H9 (cell line): Measurements from ENCODE around the gene CRABP2. TPM values are rescaled to one million over a fixed set of nuclear protein-coding genes. Genes with fewer than 3 reads are reported as not detected.

Experiments
- DNase-seq: peaks from one replicate; pipeline ENCODE4 v3.0.0-alpha.2; 2017
- H2AFZ ChIP-seq: one replicate; pipeline ENCODE4 v1.6.1; 2013; ENCODE audit warnings: mild to moderate bottlenecking, low read length, control low read depth, moderate library complexity
- H2AK5ac ChIP-seq: 2 replicates; pipeline ENCODE4 v1.6.1; 2013; ENCODE audit warnings: low read length, control low read depth, mixed read lengths; ENCODE audit not compliant: insufficient read length
- H2BK120ac ChIP-seq: one replicate; pipeline ENCODE4 v1.6.1; 2013; ENCODE audit warnings: low read depth, mild to moderate bottlenecking, low read length, control low read depth, inconsistent platforms; ENCODE audit not compliant: poor library complexity, severe bottlenecking
- H2BK12ac ChIP-seq: 2 replicates; pipeline ENCODE4 v1.6.1; 2013; ENCODE audit warnings: low read length, control low read depth, mixed read lengths, low read depth; ENCODE audit not compliant: insufficient read length
- H2BK15ac ChIP-seq: 2 replicates; pipeline ENCODE4 v1.6.1; 2013; ENCODE audit warnings: low read depth, low read length, control low read depth
- H2BK20ac ChIP-seq: one replicate; pipeline ENCODE4 v1.6.1; 2013; ENCODE audit warnings: low read depth, mild to moderate bottlenecking, low read length, control low read depth, inconsistent platforms; ENCODE audit not compliant: poor library complexity, severe bottlenecking
- H2BK5ac ChIP-seq: 2 replicates; pipeline ENCODE4 v1.6.1; 2013; ENCODE audit warnings: low read length, control low read depth, mixed read lengths; ENCODE audit not compliant: insufficient read length
- H3K14ac ChIP-seq: 2 replicates; pipeline ENCODE4 v1.6.1; 2013; ENCODE audit warnings: low read length, control low read depth; ENCODE audit not compliant: insufficient read depth
- H3K18ac ChIP-seq: 2 replicates; pipeline ENCODE4 v1.6.1; 2013; ENCODE audit warnings: low read depth, mild to moderate bottlenecking, mixed read lengths, low read length, control low read depth; ENCODE audit not compliant: insufficient read length
- H3K23ac ChIP-seq: 2 replicates; pipeline ENCODE4 v1.6.1; 2013; ENCODE audit warnings: low read length, control low read depth, mixed read lengths, low read depth; ENCODE audit not compliant: insufficient read length
- H3K23me2 ChIP-seq: 2 replicates; pipeline ENCODE4 v1.6.1; 2013; ENCODE audit warnings: low read depth, mild to moderate bottlenecking, mixed read lengths, low read length, control low read depth; ENCODE audit not compliant: insufficient read length, poor library complexity, severe bottlenecking
- H3K27ac ChIP-seq: 2 replicates; pipeline ENCODE4 v1.5.1; 2013; ENCODE audit warnings: low read length, control low read depth, mixed read lengths, low read depth; ENCODE audit not compliant: insufficient read length
- H3K27me3 ChIP-seq: 2 replicates; pipeline ENCODE4 v1.6.1; 2013; ENCODE audit warnings: low read length, control low read depth, inconsistent platforms; ENCODE audit not compliant: insufficient read depth
- H3K4ac ChIP-seq: 2 replicates; pipeline ENCODE4 v1.6.1; 2013; ENCODE audit warnings: low read depth, mild to moderate bottlenecking, control low read depth, inconsistent platforms, low read length, moderate library complexity
- H3K4me1 ChIP-seq: 2 replicates; pipeline ENCODE4 v1.6.1; 2013; ENCODE audit warnings: low read length, control low read depth, inconsistent platforms; ENCODE audit not compliant: insufficient read depth
- H3K4me2 ChIP-seq: 2 replicates; pipeline ENCODE4 v1.6.1; 2013; ENCODE audit warnings: low read length, control low read depth, mixed read lengths; ENCODE audit not compliant: insufficient read length, insufficient read depth
- H3K56ac ChIP-seq: 2 replicates; pipeline ENCODE4 v1.6.1; 2013; ENCODE audit warnings: low read depth, mild to moderate bottlenecking, mixed read lengths, low read length, control low read depth; ENCODE audit not compliant: insufficient read length
- H3K79me1 ChIP-seq: 2 replicates; pipeline ENCODE4 v1.6.1; 2013; ENCODE audit warnings: low read depth, mild to moderate bottlenecking, moderate library complexity, low read length, control low read depth, inconsistent platforms; ENCODE audit not compliant: insufficient read depth, poor library complexity, severe bottlenecking
- H3K79me2 ChIP-seq: 2 replicates; pipeline ENCODE4 v1.6.1; 2013; ENCODE audit warnings: low read length, control low read depth, inconsistent platforms; ENCODE audit not compliant: insufficient read depth
- H3K9ac ChIP-seq: 2 replicates; pipeline ENCODE4 v1.6.1; 2013; ENCODE audit warnings: low read length, control low read depth, mixed read lengths; ENCODE audit not compliant: insufficient read length; ENCODE audit errors: extremely low read depth
- H3K9me3 ChIP-seq: one replicate; pipeline ENCODE4 v1.6.1; 2013; ENCODE audit warnings: low read depth, low read length, inconsistent platforms; ENCODE audit not compliant: control insufficient read depth
- H3T11ph ChIP-seq: one replicate; pipeline ENCODE4 v1.6.1; 2013; ENCODE audit warnings: mild to moderate bottlenecking, low read length, control low read depth, inconsistent platforms
- H4K20me1 ChIP-seq: one replicate; pipeline ENCODE4 v1.6.1; 2013; ENCODE audit not compliant: control insufficient read depth, insufficient read length, insufficient read depth
- H4K5ac ChIP-seq: 2 replicates; pipeline ENCODE4 v1.6.1; 2013; ENCODE audit warnings: low read depth, mild to moderate bottlenecking, mixed read lengths, low read length, control low read depth; ENCODE audit not compliant: insufficient read length
- H4K8ac ChIP-seq: replicated peaks from 2 replicates; pipeline ENCODE4 v1.6.1; 2013; ENCODE audit warnings: low read length, control low read depth, mixed read lengths, low read depth; ENCODE audit not compliant: insufficient read length
- H4K91ac ChIP-seq: 2 replicates; pipeline ENCODE4 v1.6.1; 2013; ENCODE audit warnings: low read depth, mild to moderate bottlenecking, moderate library complexity, mixed read lengths, low read length, control low read depth; ENCODE audit not compliant: insufficient read length
- H3K27ac Mint-ChIP-seq, 3 experiments: 2 replicates in 2 of 3; 3 replicates in 1 of 3; pipeline ENCODE4 v1.8.0; 2020 to 2021; ENCODE audit warnings: mixed read lengths in 3 of 3, mild to moderate bottlenecking in 1 of 3, moderate library complexity in 1 of 3
- H3K27me3 Mint-ChIP-seq: 2 replicates; pipeline ENCODE4 v1.8.0; 2021; ENCODE audit warnings: low read depth, mild to moderate bottlenecking, moderate library complexity, mixed read lengths
- H3K36me3 Mint-ChIP-seq, 3 experiments: 2 replicates in 2 of 3; 3 replicates in 1 of 3; pipeline ENCODE4 v1.8.0; 2020 to 2021; ENCODE audit warnings: low read depth in 3 of 3, mixed read lengths in 3 of 3; ENCODE audit not compliant: insufficient read depth in 1 of 3
- H3K4me1 Mint-ChIP-seq, 2 experiments: 2 replicates each; pipeline ENCODE4 v1.8.0; 2020; ENCODE audit warnings: mixed read lengths in 2 of 2
- H3K4me3 Mint-ChIP-seq, 2 experiments: 2 replicates in 1 of 2; 3 replicates in 1 of 2; pipeline ENCODE4 v1.8.0; 2020 to 2021; ENCODE audit warnings: mild to moderate bottlenecking in 2 of 2, mixed read lengths in 2 of 2, moderate library complexity in 1 of 2
- H3K9me3 Mint-ChIP-seq, 2 experiments: 2 replicates in 1 of 2; 3 replicates in 1 of 2; pipeline ENCODE4 v1.8.0; 2020; ENCODE audit warnings: mild to moderate bottlenecking in 2 of 2, mixed read lengths in 2 of 2, moderate library complexity in 1 of 2
- whole genome bisulfite sequencing: extraction: QIAGEN DNeasy Blood & Tissue Kit; methylation state at CpG from one replicate; pipeline ENCODE4 v1.1.7; 2013; ENCODE audit warnings: missing lambda C conversion rate, low lambda C conversion rate, mixed read lengths; ENCODE audit not compliant: insufficient read length; ENCODE audit errors: extremely low coverage; 5-methylcytosine and 5-hydroxymethylcytosine counted together
- total RNA-seq: library from RNA; stranded (reverse); gene quantifications from 2 replicates; pipeline ENCODE4 v1.2.1, GENCODE V29; 2021
- TF ChIP-seq, protein P1 (sequence below): fragments of 200-600 bp; sonication (generic); conservative IDR thresholded peaks from 3 replicates; pipeline ENCODE4 v1.8.0; 2021; ENCODE audit warnings: antibody characterized with exemption, mild to moderate bottlenecking

CRABP2 gene
- total RNA-seq, 1 experiment from 2014 or later, result 184 TPM

DNA sequence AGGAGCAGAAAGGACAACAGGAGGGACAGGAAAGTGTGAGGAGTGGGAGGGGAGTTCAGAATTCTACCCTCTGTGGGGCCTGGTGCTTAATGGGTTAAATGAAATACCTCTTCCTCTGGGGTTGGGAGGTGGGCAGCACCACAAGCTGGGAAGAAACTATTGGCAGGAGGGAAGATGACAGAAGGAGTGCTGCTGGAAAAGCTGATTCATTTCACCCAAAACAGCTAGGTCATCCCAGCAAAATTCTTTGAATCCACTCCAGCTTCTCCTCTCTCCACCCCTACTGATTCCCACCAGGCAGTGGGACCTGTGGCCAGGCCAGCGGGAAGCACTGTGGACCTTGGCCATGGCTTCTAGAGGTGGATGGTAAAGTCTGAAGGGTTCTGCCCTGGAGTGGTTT lies 50.7 kb downstream of the CRABP2 start:
- Histone ChIP-seq H3K9ac (no peak overlapping the region), H3K23me2 (peaks cover 10% of the 10 kb centered on the region), H3K23ac (no peak overlapping the region), H2BK5ac (no peak overlapping the region), H3K9me3 (no peaks in the 10 kb centered on the region), H4K20me1 (no peaks in the 10 kb centered on the region), H3K4me2 (no peak overlapping the region), H3K79me2 (no peaks in the 10 kb centered on the region), H2BK12ac (no peak overlapping the region), H3K4ac (no peak overlapping the region), H3K56ac (no peak overlapping the region), H3K27me3 (no peaks in the 10 kb centered on the region; the same call in 1 of the 2 replicates), H4K8ac (no peak overlapping the region), H3K79me1 (no peaks in the 10 kb centered on the region), H2BK120ac (no peak overlapping the region), H3K27ac (no peak overlapping the region), H2BK15ac (no peak overlapping the region), H3K18ac (no peak overlapping the region), H3T11ph (no peak overlapping the region), H3K4me1 (no peaks in the 10 kb centered on the region; the same call in 1 of the 2 replicates), H2AFZ (no peak overlapping the region), H4K91ac (no peak overlapping the region), H2AK5ac (no peak overlapping the region), H4K5ac (no peak overlapping the region), H2BK20ac (no peak overlapping the region), H3K14ac (no peak overlapping the region)
- no peak overlapping the region; a peak in 1 of 5 replicates for H3K4me3 Mint-ChIP-seq
- H3K36me3 Mint-ChIP-seq, result no peaks in the 10 kb centered on the region
- peaks cover 96% of the 10 kb centered on the region for H3K27me3 Mint-ChIP-seq
- H3K9me3 Mint-ChIP-seq, result no peaks in the 10 kb centered on the region
- no peak for DNase-seq
- TF ChIP-seq, protein P1, sequence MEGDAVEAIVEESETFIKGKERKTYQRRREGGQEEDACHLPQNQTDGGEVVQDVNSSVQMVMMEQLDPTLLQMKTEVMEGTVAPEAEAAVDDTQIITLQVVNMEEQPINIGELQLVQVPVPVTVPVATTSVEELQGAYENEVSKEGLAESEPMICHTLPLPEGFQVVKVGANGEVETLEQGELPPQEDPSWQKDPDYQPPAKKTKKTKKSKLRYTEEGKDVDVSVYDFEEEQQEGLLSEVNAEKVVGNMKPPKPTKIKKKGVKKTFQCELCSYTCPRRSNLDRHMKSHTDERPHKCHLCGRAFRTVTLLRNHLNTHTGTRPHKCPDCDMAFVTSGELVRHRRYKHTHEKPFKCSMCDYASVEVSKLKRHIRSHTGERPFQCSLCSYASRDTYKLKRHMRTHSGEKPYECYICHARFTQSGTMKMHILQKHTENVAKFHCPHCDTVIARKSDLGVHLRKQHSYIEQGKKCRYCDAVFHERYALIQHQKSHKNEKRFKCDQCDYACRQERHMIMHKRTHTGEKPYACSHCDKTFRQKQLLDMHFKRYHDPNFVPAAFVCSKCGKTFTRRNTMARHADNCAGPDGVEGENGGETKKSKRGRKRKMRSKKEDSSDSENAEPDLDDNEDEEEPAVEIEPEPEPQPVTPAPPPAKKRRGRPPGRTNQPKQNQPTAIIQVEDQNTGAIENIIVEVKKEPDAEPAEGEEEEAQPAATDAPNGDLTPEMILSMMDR, result no peak
- no CpG with 5 or more reads among the region's 1 CpG for WGBS
- no peak overlapping the region for H3K27ac Mint-ChIP-seq
- peaks cover 40 to 42% of the 10 kb centered on the region in 2 experiments for H3K4me1 Mint-ChIP-seq
